GM19193 (cell line): ENCODE data around the gene AURKB.
A peak's percentile ranks its signal among the peaks of the same experiment; 100 is the strongest.

Experiments used
- POLR2A ChIP-seq: IDR thresholded peaks from 4 replicates; pipeline ENCODE4 v1.6.1; 2011; ENCODE audit not compliant: insufficient read depth, insufficient read length; ENCODE audit errors: extremely low read depth

AURKB gene

DNA sequence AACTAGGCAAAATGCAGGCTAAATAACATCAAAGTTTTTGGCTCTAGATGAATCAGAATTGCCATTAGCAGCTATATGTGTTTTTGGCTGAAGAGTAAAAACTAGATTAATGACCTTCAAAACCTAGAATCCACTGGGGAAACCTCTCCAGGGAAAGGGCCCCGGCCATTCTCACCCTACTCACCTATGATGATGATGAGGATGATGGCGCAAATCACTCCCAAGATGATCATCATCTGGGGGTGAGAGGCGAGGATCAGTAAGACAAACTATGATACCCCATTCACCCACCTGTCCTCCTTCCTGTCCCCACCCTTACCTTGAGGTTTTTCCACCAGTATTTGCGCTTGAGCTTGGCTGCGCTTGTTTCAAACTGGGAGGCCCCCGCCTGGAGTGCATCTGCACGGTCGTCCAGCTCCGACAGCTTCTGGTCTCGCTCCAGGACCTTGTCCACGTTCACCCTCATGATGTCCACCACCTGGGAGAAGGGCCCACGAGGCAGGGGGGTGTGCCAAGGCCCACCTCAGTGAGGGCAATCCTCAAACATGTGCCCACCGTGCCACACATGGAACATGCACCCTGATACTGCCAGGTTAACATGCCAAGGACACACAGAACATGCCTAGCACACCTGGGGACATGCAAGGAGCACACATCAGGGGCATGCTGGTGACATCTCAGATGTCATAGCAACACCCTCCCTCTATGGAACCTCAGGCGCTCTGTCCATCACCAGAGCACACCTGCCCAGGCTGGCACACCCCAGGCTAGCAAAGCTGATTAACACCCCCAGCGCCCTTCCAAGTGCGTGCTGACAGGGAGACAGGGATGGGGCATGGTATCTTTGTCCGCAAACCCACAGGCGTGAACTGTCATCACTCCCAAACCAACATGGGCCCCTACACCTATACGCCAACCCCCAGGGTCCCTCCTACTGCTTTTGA lies 48.8 kb downstream of the AURKB start:
- TF ChIP-seq POLR2A, result no peak

GRCh38 chr17:8160741-8161221 lies 49.6 kb downstream of the AURKB start:
- TF ChIP-seq POLR2A, result no peak

- TF ChIP-seq POLR2A, result no peak
Measured at GRCh38 chr17:8160224-8160577, 50.2 kb downstream of the AURKB start.

DNA sequence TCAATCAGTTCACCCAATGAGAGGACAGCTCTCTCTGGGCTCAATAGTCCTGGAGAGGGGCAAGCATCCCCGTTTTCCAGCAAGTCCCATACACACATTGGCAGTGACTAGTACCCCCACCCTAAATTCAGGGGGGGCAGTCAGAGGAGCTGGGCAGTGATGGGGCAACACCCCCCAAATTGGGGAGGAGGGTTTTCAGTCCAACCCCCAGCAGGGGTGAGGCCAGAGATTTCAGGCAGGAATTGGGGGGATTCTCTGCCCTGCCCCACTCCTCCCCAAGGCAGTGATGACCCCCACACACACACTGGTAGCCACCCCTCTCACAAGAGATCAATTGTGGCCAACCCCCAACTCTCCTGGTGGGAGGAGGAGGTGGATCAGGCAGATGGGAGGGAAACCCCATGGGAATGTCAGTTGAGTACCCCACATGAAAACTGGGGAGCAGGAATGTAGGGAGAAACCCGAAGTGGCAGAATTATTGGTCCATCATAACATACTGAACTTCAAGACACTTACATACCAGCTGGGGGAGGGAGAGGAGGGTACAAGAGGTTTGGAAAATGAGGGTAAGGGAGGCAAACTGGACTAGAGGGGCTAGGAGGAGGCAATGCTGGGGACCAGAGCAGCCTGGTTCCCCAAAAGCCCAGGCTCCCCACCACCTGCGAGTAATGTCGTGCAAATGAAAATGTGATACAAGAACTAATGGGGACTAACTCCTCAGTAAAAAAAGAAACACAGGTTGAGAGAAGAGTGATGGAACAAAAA lies 50.7 kb downstream of the AURKB start:
- TF ChIP-seq POLR2A, result no peak

- TF ChIP-seq POLR2A, result no peak
Measured at GRCh38 chr17:8159032-8159400, 51.4 kb downstream of the AURKB start.

GRCh38 chr17:8158267-8159031 lies 51.9 kb downstream of the AURKB start:
- TF ChIP-seq POLR2A, result peak; percentile 36

DNA sequence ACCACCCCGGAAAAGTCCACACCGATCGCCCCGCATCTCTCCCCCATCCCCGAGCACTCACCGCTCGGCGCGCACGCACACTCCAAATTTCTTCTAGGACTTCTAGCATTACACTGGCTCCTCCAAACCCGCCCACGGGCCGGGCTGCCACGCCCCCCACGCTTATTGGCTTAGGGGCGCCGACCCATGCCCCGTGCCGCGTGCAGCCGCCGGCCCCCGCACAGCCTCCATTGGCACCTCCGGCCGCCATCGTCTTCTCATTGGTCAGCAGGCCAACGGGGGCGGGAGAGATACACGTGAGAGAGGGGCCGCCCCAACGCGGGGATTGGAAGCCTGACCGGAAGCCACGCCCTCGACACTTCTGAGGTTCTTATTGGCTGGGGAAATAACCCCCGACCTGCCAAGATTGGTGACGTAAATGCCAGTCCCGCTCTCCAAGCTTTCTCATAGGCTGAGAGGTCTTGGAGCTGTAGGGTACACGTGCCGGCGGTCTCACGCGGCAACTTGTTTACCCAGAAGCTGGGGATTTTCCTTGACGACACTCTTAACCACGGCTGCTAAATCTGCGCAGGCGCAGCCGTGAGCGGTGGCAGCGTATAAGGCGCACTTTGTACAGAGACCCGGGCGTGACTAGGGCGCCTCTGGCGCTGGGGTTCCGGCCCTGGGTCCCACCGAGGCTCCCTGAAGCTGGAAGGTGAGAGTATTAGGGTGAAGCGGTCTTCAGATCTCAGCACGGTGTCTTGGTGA lies 54.0 kb downstream of the AURKB start:
- peak; percentile 78 for TF ChIP-seq POLR2A

DNA sequence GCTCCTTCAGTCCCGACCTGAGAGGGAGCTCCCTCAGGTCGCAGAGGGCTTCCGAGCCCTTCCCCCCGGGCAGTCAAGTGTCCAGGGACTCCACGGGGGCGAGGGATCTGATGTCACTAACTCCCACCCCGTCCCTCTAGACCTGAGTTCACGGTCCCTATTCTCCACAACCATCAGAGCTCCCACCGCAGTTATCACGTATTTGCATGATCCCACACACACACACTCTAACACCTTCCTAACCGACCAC lies 54.5 kb downstream of the AURKB start:
- no peak for TF ChIP-seq POLR2A

DNA sequence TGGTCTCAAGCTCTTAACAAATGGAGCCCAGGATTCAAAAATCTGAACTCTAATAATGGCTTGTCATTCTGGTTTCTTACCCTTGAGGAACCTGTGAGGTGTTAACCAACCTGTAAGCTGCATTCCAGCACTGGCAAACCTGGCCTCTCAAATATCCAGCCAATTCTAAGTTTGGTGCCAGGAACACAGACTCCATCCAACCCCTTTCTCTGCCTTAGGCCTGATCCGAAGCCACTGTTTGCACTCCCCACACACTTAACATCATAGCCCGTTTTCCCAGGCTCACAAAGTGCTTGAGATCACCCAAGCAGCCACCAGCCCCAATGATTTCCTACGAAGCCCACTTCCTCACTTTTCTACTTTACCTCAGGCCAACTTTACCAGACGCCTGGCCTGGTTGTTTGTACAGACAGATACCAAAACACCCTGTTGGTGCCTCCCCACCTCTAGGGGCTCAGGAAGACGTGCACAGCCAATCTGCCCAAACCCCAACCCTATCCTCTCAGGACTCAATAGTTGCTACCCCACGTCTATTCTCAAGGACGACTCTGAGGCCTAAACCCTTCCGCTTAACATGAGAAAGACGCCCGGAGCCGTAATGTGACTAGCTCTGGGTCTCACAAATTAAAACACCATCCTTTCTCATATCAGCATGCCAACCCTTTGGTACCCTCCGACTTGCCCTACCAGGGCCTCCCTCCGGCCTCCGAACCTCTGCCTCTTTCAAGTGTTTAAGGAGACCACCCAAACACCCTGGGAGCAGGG lies 55.0 kb downstream of the AURKB start:
- no peak for TF ChIP-seq POLR2A
